Measurements from ENCODE around the gene CNPY1.

- no peak for TF ChIP-seq EP300 (IDR thresholded peaks at IDR 0.05)
- no peak for TF ChIP-seq CTCF (IDR thresholded peaks at IDR 0.05)
- TF ChIP-seq POLR2A (IDR thresholded peaks at IDR 0.05), result no peak
Measured at GRCh38 chr7:155531681-155532080, 14.7 kb downstream of the CNPY1 start.
